Large intestine (tissue), 3 donors: Measurements from ENCODE around the gene OTOG. TPM values are rescaled to one million over a fixed set of nuclear protein-coding genes. Genes with fewer than 3 reads are reported as not detected.
A peak's percentile ranks its signal among the peaks of the same experiment; 100 is the strongest.

Experiments
- DNase-seq, 2 donors: peaks; one replicate each; pipeline versions ENCODE4 v3.0.0 to v3.0.0-alpha.2; 2013
- H3K27ac ChIP-seq: one replicate; pipeline ENCODE4 v1.5.1; 2013; ENCODE audit warnings: low read length
- H3K27me3 ChIP-seq: 2 replicates; pipeline ENCODE4 v1.6.1; 2013; ENCODE audit warnings: low read length; ENCODE audit not compliant: control insufficient read depth, insufficient read depth
- H3K36me3 ChIP-seq: 2 replicates; pipeline ENCODE4 v1.6.1; 2013; ENCODE audit warnings: low read length; ENCODE audit not compliant: control insufficient read depth, insufficient read depth
- H3K4me1 ChIP-seq: one replicate; pipeline ENCODE4 v1.6.1; 2013; ENCODE audit warnings: low read length; ENCODE audit not compliant: control insufficient read depth, insufficient read depth
- H3K4me3 ChIP-seq: one replicate; pipeline ENCODE4 v1.5.1; 2013; ENCODE audit warnings: low read length
- H3K9me3 ChIP-seq: one replicate; pipeline ENCODE4 v1.6.1; 2013; ENCODE audit warnings: mild to moderate bottlenecking, low read depth, low read length, moderate library complexity; ENCODE audit not compliant: control insufficient read depth
- WGBS: methylation state at CpG from one replicate; pipeline ENCODE4 v1.1.5; 2013; ENCODE audit warnings: low lambda C conversion rate; ENCODE audit not compliant: insufficient coverage; 5-methylcytosine and 5-hydroxymethylcytosine counted together
- polyA plus RNA-seq: library from polyadenylated mRNA; unstranded; fragments of 120-200 nt; gene quantifications from one replicate; pipeline ENCODE4 v1.2.1, GENCODE V29; 2013

The OTOG gene
- polyA plus RNA-seq, 1 donor, result 0.10 TPM

GRCh38 chr11:17572359-17572690, 25.3 kb downstream of the OTOG start:
- H3K27ac ChIP-seq, result no peak overlapping the region
- H3K27me3 ChIP-seq, result no peaks in the 10 kb centered on the region
- H3K36me3 ChIP-seq, result no peaks in the 10 kb centered on the region
- H3K9me3 ChIP-seq, result no peaks in the 10 kb centered on the region
- H3K4me1 ChIP-seq, result no peaks in the 10 kb centered on the region
- peak in 1 of 2 donors; percentile 59 for DNase-seq
- WGBS, result no CpG with 5 or more reads among the region's 3 CpGs
- no peak overlapping the region for H3K4me3 ChIP-seq

- Histone ChIP-seq H3K27ac (no peak overlapping the region), H3K4me1 (no peaks in the 10 kb centered on the region), H3K4me3 (no peak overlapping the region), H3K27me3 (no peaks in the 10 kb centered on the region), H3K36me3 (no peaks in the 10 kb centered on the region), H3K9me3 (no peaks in the 10 kb centered on the region)
- no CpG with 5 or more reads among the region's 20 CpGs for WGBS
- no peak for DNase-seq
Measured at GRCh38 chr11:17572791-17573460, 25.9 kb downstream of the OTOG start.

GRCh38 chr11:17573526-17573925, 26.5 kb downstream of the OTOG start:
- H3K4me1 ChIP-seq, result no peaks in the 10 kb centered on the region
- no peak for DNase-seq
- H3K9me3 ChIP-seq, result no peaks in the 10 kb centered on the region
- H3K27ac ChIP-seq, result no peak overlapping the region
- H3K36me3 ChIP-seq, result no peaks in the 10 kb centered on the region
- no peak overlapping the region for H3K4me3 ChIP-seq
- H3K27me3 ChIP-seq, result no peaks in the 10 kb centered on the region
- WGBS, result 100% methylated on average over 2 of the region's 3 CpGs

- H3K27me3 ChIP-seq, result no peaks in the 10 kb centered on the region
- H3K4me3 ChIP-seq, result no peak overlapping the region
- no peaks in the 10 kb centered on the region for H3K9me3 ChIP-seq
- no peak overlapping the region for H3K27ac ChIP-seq
- WGBS, result no CpG with 5 or more reads among the region's 9 CpGs
- DNase-seq, result no peak
- H3K4me1 ChIP-seq, result no peaks in the 10 kb centered on the region
- no peaks in the 10 kb centered on the region for H3K36me3 ChIP-seq
Measured at GRCh38 chr11:17574141-17575091, 27.4 kb downstream of the OTOG start.

- H3K9me3 ChIP-seq, result no peaks in the 10 kb centered on the region
- H3K36me3 ChIP-seq, result no peaks in the 10 kb centered on the region
- no peaks in the 10 kb centered on the region for H3K4me1 ChIP-seq
- DNase-seq, result no peak
- no peak overlapping the region for H3K4me3 ChIP-seq
- WGBS, result no CpG with 5 or more reads among the region's 16 CpGs
- no peaks in the 10 kb centered on the region for H3K27me3 ChIP-seq
- H3K27ac ChIP-seq, result no peak overlapping the region
Measured at GRCh38 chr11:17575431-17576425, 28.7 kb downstream of the OTOG start.

GRCh38 chr11:17578296-17578695, 31.2 kb downstream of the OTOG start:
- no CpG with 5 or more reads among the region's 11 CpGs for WGBS
- H3K27ac ChIP-seq, result no peak overlapping the region
- no peaks in the 10 kb centered on the region for H3K36me3 ChIP-seq
- no peak for DNase-seq
- no peaks in the 10 kb centered on the region for H3K4me1 ChIP-seq
- no peaks in the 10 kb centered on the region for H3K9me3 ChIP-seq
- H3K27me3 ChIP-seq, result peaks cover 2% of the 10 kb centered on the region
- no peak overlapping the region for H3K4me3 ChIP-seq

GRCh38 chr11:17578958-17579357, 31.9 kb downstream of the OTOG start:
- Histone ChIP-seq H3K4me3 (no peak overlapping the region), H3K36me3 (no peaks in the 10 kb centered on the region), H3K9me3 (no peaks in the 10 kb centered on the region), H3K27me3 (peaks cover 2% of the 10 kb centered on the region), H3K4me1 (no peaks in the 10 kb centered on the region), H3K27ac (no peak overlapping the region)
- no CpG with 5 or more reads among the region's 8 CpGs for WGBS
- no peak for DNase-seq

GRCh38 chr11:17579451-17579850, 32.4 kb downstream of the OTOG start:
- no CpG with 5 or more reads among the region's 7 CpGs for WGBS
- H3K9me3 ChIP-seq, result no peaks in the 10 kb centered on the region
- H3K4me1 ChIP-seq, result no peaks in the 10 kb centered on the region
- H3K36me3 ChIP-seq, result no peaks in the 10 kb centered on the region
- no peak for DNase-seq
- no peak overlapping the region for H3K4me3 ChIP-seq
- H3K27me3 ChIP-seq, result peaks cover 2% of the 10 kb centered on the region
- no peak overlapping the region for H3K27ac ChIP-seq

GRCh38 chr11:17580271-17580670, 33.2 kb downstream of the OTOG start:
- no CpG with 5 or more reads among the region's 1 CpG for whole genome bisulfite sequencing
- Histone ChIP-seq H3K4me1 (no peaks in the 10 kb centered on the region), H3K4me3 (no peak overlapping the region), H3K27me3 (peaks cover 2% of the 10 kb centered on the region), H3K9me3 (no peaks in the 10 kb centered on the region), H3K27ac (no peak overlapping the region), H3K36me3 (no peaks in the 10 kb centered on the region)
- DNase-seq, result no peak
